Measurements from ENCODE around the gene WIPF3.

Gene WIPF3, protein sequence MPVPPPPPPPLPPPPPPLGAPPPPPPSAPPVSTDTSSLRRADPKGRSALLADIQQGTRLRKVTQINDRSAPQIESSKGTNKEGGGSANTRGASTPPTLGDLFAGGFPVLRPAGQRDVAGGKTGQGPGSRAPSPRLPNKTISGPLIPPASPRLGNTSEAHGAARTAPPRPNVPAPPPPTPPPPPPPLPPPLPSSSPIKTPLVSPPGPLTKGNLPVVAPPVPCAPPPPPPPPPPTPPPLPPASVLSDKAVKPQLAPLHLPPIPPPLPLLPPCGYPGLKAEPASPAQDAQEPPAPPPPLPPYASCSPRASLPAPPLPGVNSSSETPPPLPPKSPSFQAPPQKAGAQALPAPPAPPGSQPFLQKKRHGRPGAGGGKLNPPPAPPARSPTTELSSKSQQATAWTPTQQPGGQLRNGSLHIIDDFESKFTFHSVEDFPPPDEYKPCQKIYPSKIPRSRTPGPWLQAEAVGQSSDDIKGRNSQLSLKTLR

GRCh38 chr7:29806208-29806994 lies at the start of gene WIPF3:
Gene WIPF3 (plus strand): TSS chr7:29806508. CDS start chr7:29834725, 28,217 bp downstream.
- no peak for DNase-seq (ENCODE audit: low read depth in 2 of 2)

- no peak for DNase-seq (ENCODE audit: low read depth in 2 of 2)
Observed at GRCh38 chr7:29763266-29763665, 43.0 kb upstream of the WIPF3 start.

DNA sequence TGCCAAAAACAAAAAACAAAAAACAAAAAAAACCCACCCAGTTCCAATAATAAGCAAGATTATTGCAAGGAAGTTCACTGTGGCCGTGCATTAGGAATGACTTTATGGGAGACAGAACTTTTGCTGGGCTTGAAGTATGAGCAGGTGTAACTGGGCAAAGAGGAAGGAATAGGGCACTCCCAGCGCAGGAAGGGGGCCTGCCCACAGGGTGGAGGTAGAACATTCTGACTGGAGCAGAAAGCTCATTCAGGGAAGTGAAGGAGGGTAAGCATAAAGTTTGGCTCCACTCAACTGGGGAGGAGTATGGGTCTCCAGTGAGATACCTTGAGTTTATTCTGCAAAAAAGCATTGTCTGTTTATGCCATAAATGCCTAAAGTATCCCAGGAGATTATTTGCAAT lies 42.1 kb upstream of the WIPF3 start:
- DNase-seq (ENCODE audit: low read depth in 2 of 2): no peak

- no peak for DNase-seq (ENCODE audit: low read depth in 2 of 2)
Observed at GRCh38 chr7:29765490-29765889, 40.8 kb upstream of the WIPF3 start.

DNA sequence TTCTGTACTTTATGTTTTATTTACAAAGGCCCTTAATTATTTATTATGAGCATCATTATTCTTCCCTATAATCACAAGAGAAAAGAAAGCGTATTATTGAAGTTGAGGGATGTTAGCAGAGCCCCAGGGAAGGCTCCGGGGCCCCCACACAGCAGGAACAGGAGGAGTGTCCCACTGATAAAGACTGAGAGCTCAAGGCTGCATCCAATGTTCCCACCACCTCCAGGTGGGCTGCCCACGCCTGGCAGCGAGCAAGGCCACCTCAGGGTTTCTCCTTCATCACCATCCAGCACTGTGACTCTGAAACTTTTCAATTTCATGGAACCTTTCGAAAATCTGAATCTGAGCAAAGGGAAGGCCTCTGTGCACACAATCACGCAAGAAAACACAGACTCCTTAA lies 35.9 kb upstream of the WIPF3 start:
- no peak for DNase-seq (ENCODE audit: low read depth in 2 of 2)

GRCh38 chr7:29771081-29771816 lies 35.1 kb upstream of the WIPF3 start:
- no peak for DNase-seq (ENCODE audit: low read depth in 2 of 2)

- no peak for DNase-seq (ENCODE audit: low read depth in 2 of 2)
Observed at GRCh38 chr7:29779017-29779416, 27.3 kb upstream of the WIPF3 start.

DNA sequence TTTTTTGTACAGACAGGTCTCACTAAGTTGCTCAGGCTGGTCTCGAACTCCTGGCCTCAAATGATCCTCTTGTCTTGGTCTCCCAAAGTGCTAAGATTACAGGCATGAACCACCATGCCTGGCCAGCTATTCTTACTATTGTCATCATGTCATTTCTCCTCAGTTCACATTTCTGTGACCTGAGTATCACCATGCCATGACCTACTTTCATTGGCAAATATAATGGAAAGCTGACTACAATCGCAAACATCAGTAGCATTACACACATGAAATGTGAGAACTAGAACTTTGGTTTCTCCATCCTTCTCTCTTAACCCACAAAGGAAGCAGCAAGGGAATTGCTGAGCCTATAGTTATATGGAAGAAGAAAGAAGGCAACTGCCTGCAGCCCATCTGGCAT lies 26.0 kb upstream of the WIPF3 start:
- DNase-seq (ENCODE audit: low read depth in 2 of 2): no peak

DNA sequence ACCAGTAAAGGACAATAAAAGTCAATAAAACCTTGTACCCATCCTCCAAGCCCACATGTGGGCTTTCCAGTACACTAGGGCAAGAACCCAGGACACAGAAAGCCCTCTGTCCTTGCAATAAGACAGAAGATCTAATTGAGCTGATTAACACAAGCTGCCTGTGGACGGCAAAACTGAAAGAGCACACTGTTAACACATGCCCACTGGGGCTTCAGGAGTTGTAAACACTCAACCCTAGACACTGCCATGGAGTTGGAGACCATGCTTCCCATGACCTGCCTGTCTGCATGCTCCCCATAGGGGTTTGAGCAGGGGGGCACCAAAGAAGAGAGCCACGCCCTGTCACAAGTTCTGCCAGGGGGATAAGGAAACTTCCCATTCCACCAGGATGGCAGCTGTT lies 22.6 kb upstream of the WIPF3 start:
- no peak for DNase-seq (ENCODE audit: low read depth in 2 of 2)

DNA sequence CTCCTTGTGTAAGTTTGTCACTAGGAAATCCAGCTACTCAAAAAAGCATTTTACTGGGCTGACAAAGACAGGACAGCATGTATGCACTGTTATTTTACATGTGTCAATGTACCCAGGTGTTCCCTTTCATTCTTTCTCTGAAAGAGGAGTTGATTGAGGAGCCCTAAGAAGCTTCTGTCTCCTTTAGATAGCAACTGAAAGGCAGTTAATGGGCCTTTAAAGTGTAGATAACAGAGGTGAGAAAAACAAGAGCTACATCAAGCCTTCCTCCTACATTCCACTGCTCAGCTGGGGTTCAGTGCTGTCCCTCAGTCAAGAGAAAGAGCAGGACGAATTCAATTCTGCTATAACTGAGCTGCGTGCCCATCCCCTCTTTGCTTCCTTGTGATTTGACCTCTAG lies 12.8 kb upstream of the WIPF3 start:
- DNase-seq (ENCODE audit: low read depth in 2 of 2): no peak

DNA sequence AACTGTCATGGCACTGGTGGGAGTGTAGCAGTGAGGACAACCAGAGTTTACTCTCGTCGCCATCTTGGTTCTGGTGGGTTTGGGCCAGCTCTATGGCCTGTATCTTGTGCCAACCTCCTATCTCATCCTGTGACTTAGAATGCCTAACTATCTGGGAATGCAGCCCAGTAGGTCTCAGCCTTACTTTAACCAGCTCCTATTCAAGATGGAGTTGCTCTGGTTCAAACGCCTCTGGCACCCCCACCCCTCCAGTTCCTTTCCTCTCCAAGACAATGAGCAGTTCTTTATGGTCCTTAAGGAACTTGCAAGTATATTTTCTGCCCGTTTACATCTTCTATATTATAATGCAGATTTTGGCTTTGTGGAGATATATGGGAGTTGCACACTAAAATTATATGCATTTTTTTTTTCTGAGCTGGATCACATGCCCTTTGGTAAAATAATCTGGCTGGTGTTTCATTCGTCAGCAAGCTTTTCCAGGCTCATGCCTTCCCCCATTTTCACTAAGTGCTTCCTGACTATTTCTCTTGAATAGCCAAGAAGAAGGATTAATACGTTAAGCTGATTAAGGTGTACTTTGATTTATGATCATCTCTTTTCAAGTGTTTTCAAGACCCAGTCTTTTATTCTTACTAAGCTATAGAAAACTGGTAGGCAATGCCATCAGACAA lies 11.2 kb upstream of the WIPF3 start:
- no peak for DNase-seq (ENCODE audit: low read depth in 2 of 2)

DNA sequence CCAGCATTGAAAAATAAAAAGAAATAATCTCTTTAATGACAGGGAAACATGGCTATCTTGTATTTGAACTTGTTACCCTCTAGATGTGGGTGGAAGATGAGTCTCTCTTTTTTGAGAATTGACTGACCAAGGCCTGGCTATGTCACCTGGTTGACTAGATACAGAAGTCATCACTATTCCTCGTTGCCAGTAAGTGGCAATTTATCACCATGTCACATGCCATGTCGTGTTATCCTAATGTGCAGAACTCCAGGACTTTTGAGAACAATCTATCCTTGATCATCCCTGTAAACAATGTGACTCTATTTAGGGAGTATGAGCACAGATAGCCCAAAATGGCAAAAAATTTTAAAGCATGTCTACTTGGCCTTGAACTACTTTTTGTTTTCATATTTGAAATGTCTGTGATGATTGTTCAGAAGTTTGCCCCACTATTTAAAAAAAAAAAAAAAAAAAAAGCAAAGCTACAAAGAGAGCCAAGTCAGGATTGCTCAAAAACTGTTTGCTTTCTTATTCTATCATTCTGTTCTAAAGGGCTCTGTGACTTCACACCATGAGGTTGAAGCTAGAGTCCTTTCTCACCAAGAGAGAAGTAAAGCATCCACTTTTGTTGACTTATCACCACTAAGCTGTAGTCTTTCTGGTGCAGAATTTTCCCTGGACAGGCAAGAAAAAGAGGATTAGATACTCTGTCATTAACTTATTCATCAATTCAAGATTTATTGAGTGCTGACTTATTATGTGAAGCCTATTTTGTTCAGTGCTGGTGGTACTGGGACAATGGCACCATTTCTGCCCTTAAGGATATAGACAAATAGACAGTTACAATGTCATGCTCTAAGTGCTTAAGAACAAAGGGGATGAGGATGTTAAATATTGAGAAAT lies 10.4 kb upstream of the WIPF3 start:
- DNase-seq (ENCODE audit: low read depth in 2 of 2): no peak

- no peak for DNase-seq (ENCODE audit: low read depth in 2 of 2)
Observed at GRCh38 chr7:29797112-29797944, 9.0 kb upstream of the WIPF3 start.

DNA sequence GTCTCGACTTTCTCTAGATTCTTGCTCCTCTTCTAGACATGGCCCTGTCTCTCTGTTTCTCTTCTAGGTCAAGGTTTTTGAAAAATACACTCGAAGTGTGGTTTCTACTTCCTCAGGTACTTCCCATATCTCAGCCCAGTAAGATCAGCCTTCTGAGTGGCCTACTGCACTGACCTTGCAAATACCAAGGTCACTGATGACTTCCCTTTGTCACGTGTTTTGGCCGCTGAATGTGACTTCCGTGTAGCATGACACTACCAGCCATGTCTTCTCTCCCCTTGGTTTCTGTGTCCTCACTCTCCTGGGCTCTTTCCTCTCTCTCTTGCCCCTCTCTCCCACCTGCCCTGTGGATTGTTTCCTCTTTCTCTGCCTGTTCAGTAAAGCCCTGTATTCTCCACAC lies 7.9 kb upstream of the WIPF3 start:
- no peak for DNase-seq (ENCODE audit: low read depth in 2 of 2)

DNA sequence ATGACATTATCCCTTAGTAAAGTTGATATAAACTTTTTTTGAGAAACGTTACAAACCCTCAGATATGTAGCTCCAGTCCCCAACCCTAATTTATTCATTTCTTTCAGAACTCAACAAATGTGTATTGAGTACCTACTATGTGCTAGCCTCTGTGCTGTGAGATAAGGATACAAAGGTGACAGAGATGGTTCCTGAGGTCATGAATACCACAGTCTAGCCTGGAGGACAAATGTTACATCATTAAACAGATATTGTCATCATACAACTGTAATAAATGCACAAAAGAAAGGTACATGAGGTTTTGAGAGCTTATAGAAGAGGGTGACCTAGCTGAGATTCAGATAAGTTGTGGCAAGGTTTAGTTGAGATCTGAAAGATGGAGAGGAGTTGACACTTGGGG lies 4.4 kb upstream of the WIPF3 start:
- DNase-seq (ENCODE audit: low read depth in 2 of 2): no peak

DNA sequence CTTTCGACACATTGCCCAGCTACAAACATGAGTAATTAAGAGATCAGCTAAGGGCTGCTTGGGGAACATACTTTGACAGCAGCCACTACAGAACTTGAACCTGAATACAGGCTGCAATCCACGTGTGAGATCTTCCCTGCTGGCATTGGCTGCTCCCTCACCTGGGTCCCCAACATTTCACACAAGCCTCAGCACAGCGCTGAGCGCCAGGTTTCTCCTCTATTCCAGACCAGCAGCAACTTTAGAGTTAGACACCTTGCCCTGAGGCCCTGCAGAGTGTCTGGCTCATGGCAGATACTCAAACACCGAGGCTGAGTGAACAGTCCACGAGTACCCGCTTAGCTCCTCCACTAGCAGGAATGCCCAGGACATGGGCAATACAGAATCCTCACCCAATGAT lies 1.3 kb upstream of the WIPF3 start:
- DNase-seq (ENCODE audit: low read depth in 2 of 2): no peak

DNA sequence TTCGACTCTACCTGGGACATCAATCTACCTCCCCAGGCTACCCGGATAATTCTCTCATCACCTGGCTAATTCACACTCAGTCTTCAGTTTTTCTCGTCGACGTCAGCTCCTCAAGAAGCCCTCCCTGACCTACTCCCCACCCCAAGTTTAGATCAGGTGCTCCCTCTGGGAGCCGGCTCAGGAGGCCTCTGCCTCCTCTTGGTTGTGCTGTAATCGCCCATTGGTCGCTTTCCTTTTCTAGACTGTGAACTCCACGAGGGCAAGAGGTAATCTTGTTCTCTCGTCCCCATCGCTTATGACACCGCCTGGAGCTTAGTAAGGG lies 461 bp upstream of the WIPF3 start:
- no peak for DNase-seq (ENCODE audit: low read depth in 2 of 2)

GRCh38 chr7:29806995-29807841 lies 910 bp downstream of the WIPF3 start:
- no peak for DNase-seq (ENCODE audit: low read depth in 2 of 2)

Measured in stimulated activated CD8-positive, alpha-beta memory T cell treated with anti-CD3 and anti-CD28 coated beads, Interleukin-15, amount 100 ng/mL, for 48 hours (primary cell).